Parathyroid adenoma (tissue), 2 donors: ENCODE data around the gene REV1.
"Not testable (repeated sequence)": the region's sequence is repeated elsewhere in the genome, so short reads cannot be mapped to it uniquely, and the experiment has no call there.

Experiments used
- H2AFZ ChIP-seq: fragments of 300-600 bp; sonication (generic); one replicate; pipeline ENCODE4 v1.7.0; 2017; ENCODE audit warnings: antibody characterized with exemption, mild to moderate bottlenecking
- H3K27ac ChIP-seq: fragments of 300-600 bp; sonication (generic); one replicate; pipeline ENCODE4 v1.7.0; 2017
- H3K27me3 ChIP-seq: fragments of 300-600 bp; sonication (generic); one replicate; pipeline ENCODE4 v1.7.0; 2017; ENCODE audit warnings: low read length; ENCODE audit not compliant: control insufficient read depth, insufficient read depth
- H3K36me3 ChIP-seq: fragments of 300-600 bp; sonication (generic); one replicate; pipeline ENCODE4 v1.7.0; 2017; ENCODE audit warnings: low read length; ENCODE audit not compliant: control insufficient read depth, insufficient read depth
- H3K4me1 ChIP-seq: fragments of 300-600 bp; sonication (generic); one replicate; pipeline ENCODE4 v1.7.0; 2017; ENCODE audit warnings: control low read depth
- H3K4me2 ChIP-seq: fragments of 300-600 bp; sonication (generic); one replicate; pipeline ENCODE4 v1.7.0; 2017; ENCODE audit warnings: low read length
- H3K4me3 ChIP-seq: fragments of 300-600 bp; sonication (generic); one replicate; pipeline ENCODE4 v1.7.0; 2017; ENCODE audit warnings: low read depth, low read length
- H3K79me2 ChIP-seq: fragments of 300-600 bp; sonication (generic); one replicate; pipeline ENCODE4 v1.7.0; 2017; ENCODE audit warnings: control low read depth
- H3K9ac ChIP-seq: fragments of 300-600 bp; sonication (generic); one replicate; pipeline ENCODE4 v1.7.0; 2017; ENCODE audit warnings: mild to moderate bottlenecking
- H3K9me3 ChIP-seq: fragments of 300-600 bp; sonication (generic); one replicate; pipeline ENCODE4 v1.7.0; 2017; ENCODE audit warnings: low read length; ENCODE audit not compliant: control insufficient read depth
- CTCF ChIP-seq: fragments of 300-600 bp; sonication (generic); IDR thresholded peaks from one replicate; pipeline ENCODE4 v1.7.0; 2017; ENCODE audit warnings: antibody characterized with exemption, mild to moderate bottlenecking
- donor health status: primary hyperparathyroidism.

Gene REV1

DNA sequence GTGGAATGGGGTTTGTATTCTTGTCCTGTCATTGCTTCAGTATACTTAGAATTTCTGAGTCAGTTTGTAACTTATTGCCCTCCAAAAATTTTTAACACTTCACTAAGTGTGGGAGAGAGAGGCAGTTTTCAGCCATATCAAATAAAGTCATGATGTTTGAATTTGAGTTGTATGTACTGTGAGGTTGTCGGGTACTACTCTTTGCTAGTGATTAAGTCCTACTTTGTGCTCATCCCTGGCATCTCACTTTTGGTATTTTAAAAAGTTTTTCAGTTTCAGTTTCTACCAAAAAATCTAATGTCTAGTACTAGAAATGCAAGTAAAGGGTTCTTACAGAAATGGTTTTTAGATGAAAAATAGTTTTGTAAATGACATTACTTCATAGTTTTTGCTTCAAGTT, 111.9 kb downstream of the REV1 start:
- H3K36me3 ChIP-seq: no peaks in the 10 kb centered on the region

GRCh38 chr2:99376254-99376864, 113.5 kb downstream of the REV1 start:
- Histone ChIP-seq H3K79me2 (no peaks in the 10 kb centered on the region), H3K9ac (no peak overlapping the region), H2AFZ (no peak overlapping the region), H3K36me3 (no peaks in the 10 kb centered on the region), H3K4me3 (no peak overlapping the region), H3K4me1 (no peaks in the 10 kb centered on the region), H3K27ac (no peak overlapping the region), H3K4me2 (no peak overlapping the region), H3K27me3 (no peaks in the 10 kb centered on the region), H3K9me3 (no peaks in the 10 kb centered on the region)
- TF ChIP-seq CTCF: no peak

More for the DNA sequence above, 111.9 kb downstream of the REV1 start:
- Histone ChIP-seq H2AFZ (no peak overlapping the region), H3K4me1 (no peaks in the 10 kb centered on the region), H3K9ac (no peak overlapping the region), H3K4me3 (no peak overlapping the region), H3K27ac (no peak overlapping the region), H3K9me3 (no peaks in the 10 kb centered on the region), H3K79me2 (no peaks in the 10 kb centered on the region), H3K27me3 (no peaks in the 10 kb centered on the region), H3K4me2 (no peak overlapping the region)
- TF ChIP-seq CTCF: no peak

DNA sequence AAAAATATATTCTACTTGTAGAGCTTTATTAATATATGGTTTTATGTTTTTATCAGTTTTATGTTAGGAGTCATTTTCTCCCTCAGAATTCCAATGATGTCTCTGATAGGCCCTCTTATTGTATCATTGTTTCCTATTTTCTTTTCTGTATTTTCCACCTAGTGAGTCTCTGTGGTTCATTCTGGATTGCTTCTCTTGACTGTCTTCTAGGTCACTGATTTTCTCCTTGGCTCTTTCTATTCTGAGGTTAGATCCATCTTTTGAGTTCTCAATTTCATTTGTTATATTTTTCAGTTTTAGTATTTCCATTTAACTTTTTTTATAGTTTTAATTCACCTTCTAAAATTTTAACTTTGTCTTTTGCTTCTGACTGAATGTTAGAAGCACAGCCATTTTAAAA, 115.1 kb downstream of the REV1 start:
- H3K36me3 ChIP-seq: no peaks in the 10 kb centered on the region
- H3K79me2 ChIP-seq: no peaks in the 10 kb centered on the region
- H3K27me3 ChIP-seq: no peaks in the 10 kb centered on the region

GRCh38 chr2:99373144-99373543, 116.7 kb downstream of the REV1 start:
- Histone ChIP-seq H3K4me2 (no peak overlapping the region), H2AFZ (no peak overlapping the region), H3K27me3 (no peaks in the 10 kb centered on the region), H3K27ac (no peak overlapping the region), H3K9me3 (no peaks in the 10 kb centered on the region), H3K36me3 (no peaks in the 10 kb centered on the region), H3K4me1 (no peaks in the 10 kb centered on the region), H3K9ac (no peak overlapping the region), H3K4me3 (no peak overlapping the region), H3K79me2 (no peaks in the 10 kb centered on the region)
- TF ChIP-seq CTCF: no peak

More for the DNA sequence above, 115.1 kb downstream of the REV1 start:
- Histone ChIP-seq H2AFZ (no peak overlapping the region), H3K9ac (no peak overlapping the region), H3K4me2 (no peak overlapping the region), H3K4me3 (no peak overlapping the region), H3K27ac (no peak overlapping the region), H3K9me3 (no peaks in the 10 kb centered on the region), H3K4me1 (no peaks in the 10 kb centered on the region)
- no peak for TF ChIP-seq CTCF

DNA sequence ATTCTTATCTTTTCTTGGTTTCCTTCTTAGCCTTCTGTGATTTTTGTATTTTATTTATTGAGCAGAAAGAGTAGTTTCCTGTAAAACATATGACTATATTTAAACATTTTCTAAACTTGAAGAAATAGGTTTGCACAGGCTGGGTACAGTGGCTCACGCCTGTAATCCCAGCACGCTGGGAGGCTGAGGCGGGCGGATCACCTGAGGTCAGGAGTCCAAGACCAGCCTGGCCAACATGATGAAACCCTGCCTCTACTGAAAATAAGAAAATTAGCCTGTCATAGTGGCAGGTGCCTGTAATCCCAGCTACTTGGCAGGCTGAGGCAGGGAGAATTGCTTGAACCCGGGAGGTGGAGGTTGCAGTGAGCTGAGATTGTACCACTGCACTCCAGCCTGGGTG, 121.0 kb downstream of the REV1 start:
- not testable (repeated sequence) for H3K4me3 ChIP-seq, H3K9me3 ChIP-seq, H2AFZ ChIP-seq, H3K9ac ChIP-seq, H3K36me3 ChIP-seq, H3K4me1 ChIP-seq, H3K4me2 ChIP-seq, H3K27me3 ChIP-seq, H3K27ac ChIP-seq, H3K79me2 ChIP-seq
